DND-41 (cell line): ENCODE data around the gene PEX16.

Experiments
- CTCF ChIP-seq: IDR thresholded peaks from 2 replicates; pipeline ENCODE4 v1.5.1; 2012; ENCODE audit warnings: borderline replicate concordance, low read length, moderate library complexity, mild to moderate bottlenecking; ENCODE audit not compliant: poor library complexity, severe bottlenecking; ENCODE audit errors: extremely low read depth
- EZH2 ChIP-seq: IDR thresholded peaks from 3 replicates; pipeline ENCODE4 v1.6.1; 2012; ENCODE audit warnings: borderline replicate concordance, low read depth, mild to moderate bottlenecking, moderate library complexity, low read length, inconsistent platforms; ENCODE audit not compliant: severe bottlenecking

- TF ChIP-seq CTCF (no peak), EZH2 (no peak)
These were observed 3.1 kb upstream of the PEX16 start for GRCh38 chr11:45920531-45921477.
